SK-N-MC (cell line): ENCODE measurements around the gene GREB1.

Source experiments
- EZH2 ChIP-seq: fragments of 200-600 bp; sonication (generic); IDR thresholded peaks from one replicate; pipeline ENCODE4 v1.6.1; 2017; ENCODE audit warnings: antibody characterized with exemption
- FOXP2 ChIP-seq: optimal IDR thresholded peaks from 2 replicates; pipeline ENCODE3; 2011; ENCODE audit warnings: mild to moderate bottlenecking, moderate library complexity; ENCODE audit not compliant: insufficient read depth; ENCODE audit errors: extremely low read length, control extremely low read depth
- POLR2AphosphoS5 ChIP-seq: IDR thresholded peaks from 2 replicates; pipeline ENCODE4 v1.6.1; 2012; ENCODE audit warnings: mild to moderate bottlenecking, low read depth, low read length, borderline replicate concordance

GRCh38 chr2:11665510-11666362, 131.9 kb downstream of the GREB1 start:
- TF ChIP-seq EZH2 (no peak), POLR2AphosphoS5 (no peak), FOXP2 (no peak)
